Transverse colon (tissue), 4 donors: ENCODE results near the gene TRPM2.

Source experiments
- CTCF ChIP-seq, 5 experiments: fragments of 200-600 bp in 3 of 5; fragments of 450-650 bp in 2 of 5; sonication (generic) in 3 of 5; IDR thresholded peaks; 1 replicate in 2 of 5; 2 replicates in 3 of 5; pipeline ENCODE4 v1.5.1; 2016 to 2017; ENCODE audit warnings: antibody characterized with exemption in 5 of 5, inconsistent platforms in 3 of 5, mild to moderate bottlenecking in 2 of 5, moderate library complexity in 1 of 5
- EP300 ChIP-seq: sonication (generic); formaldehyde crosslinking; IDR thresholded peaks from one replicate; pipeline ENCODE4 v1.6.1; 2017; ENCODE audit warnings: antibody characterized with exemption, low read depth
- POLR2AphosphoS5 ChIP-seq, 3 donors: sonication (generic); formaldehyde crosslinking; IDR thresholded peaks; one replicate each; pipeline ENCODE4 v1.6.1; 2016; ENCODE audit warnings: antibody characterized with exemption in 3 of 3

- TF ChIP-seq CTCF (IDR thresholded peaks at IDR 0.05) (no peak), POLR2AphosphoS5 (IDR thresholded peaks at IDR 0.05) (no peak), EP300 (no peak)
Observed at GRCh38 chr21:44433791-44434567, 80.6 kb downstream of the TRPM2 start.
